HepG2 (cell line): ENCODE data around the gene RAET1E. TPM values are rescaled to one million over a fixed set of nuclear protein-coding genes. Genes with fewer than 3 reads are reported as not detected.

Experiments
- AFF4 ChIP-seq: sonication (generic); formaldehyde crosslinking; IDR thresholded peaks from 2 replicates; pipeline ENCODE4 v1.4.0; 2020; ENCODE audit warnings: missing genetic modification reagents
- BRD4 ChIP-seq: sonication (generic); formaldehyde crosslinking; IDR thresholded peaks from 2 replicates; pipeline ENCODE4 v1.4.0; 2020; ENCODE audit warnings: missing genetic modification reagents
- CSRNP1 ChIP-seq: sonication (generic); formaldehyde crosslinking; IDR thresholded peaks from 2 replicates; pipeline ENCODE4 v1.8.1; 2023; ENCODE audit warnings: mild to moderate bottlenecking, missing genetic modification reagents
- GABPA ChIP-seq, 2 experiments: IDR thresholded peaks; 2 replicates each; pipeline ENCODE4 v1.6.1; 2011 to 2016; ENCODE audit warnings: low read depth in 2 of 2, low read length in 1 of 2, missing biosample characterization in 1 of 2, missing genetic modification characterization in 1 of 2
- SOX13 ChIP-seq, 3 experiments: fragments of 450-650 bp in 1 of 3; sonication (generic) in 1 of 3; formaldehyde crosslinking in 1 of 3; IDR thresholded peaks in 2 of 3; conservative IDR thresholded peaks in 1 of 3; 2 replicates each; pipeline versions ENCODE4 v1.5.0 to v1.6.1; 2016 to 2020; ENCODE audit warnings: antibody characterized with exemption in 1 of 3, mild to moderate bottlenecking in 1 of 3, missing compliant biosample characterization in 1 of 3, missing genetic modification reagents in 1 of 3, moderate library complexity in 1 of 3
- ZNF737 ChIP-seq: sonication (generic); formaldehyde crosslinking; IDR thresholded peaks from 2 replicates; pipeline ENCODE4 v1.5.0; 2020; ENCODE audit warnings: missing genetic modification reagents, mild to moderate bottlenecking, borderline replicate concordance
- polyA plus RNA-seq, 8 experiments: library from polyadenylated mRNA; depleted of rRNA in 3 of 8; stranded (reverse) in 7 of 8; unstranded in 1 of 8; fragments of >200 nt; fragmentation: Illumina TruSeq in 4 of 8; extraction: Trizol in 4 of 8; gene quantifications; 2 replicates each; pipeline versions ENCODE4 v1.2.1 to v1.2.3, GENCODE V29; 2011 to 2016; ENCODE audit warnings: low read depth in 4 of 8, missing spikeins in 1 of 8, mixed read lengths in 1 of 8; ENCODE audit not compliant: insufficient read depth in 1 of 8
- total RNA-seq, 5 experiments: library from RNA; depleted of rRNA; stranded (reverse); fragments of >200 nt; fragmentation: Illumina TruSeq; extraction: Trizol; gene quantifications; 2 replicates each; pipeline ENCODE4 v1.2.3, GENCODE V29; 2016; ENCODE audit warnings: low read depth in 1 of 5

RAET1E gene
- total and polyA plus RNA-seq, 2 of the 13 experiments (the other 11 are each of a cell fraction or from before 2014, with no cell fraction given): not detected

GRCh38 chr6:149917679-149918078 lies 19.8 kb upstream of the RAET1E start (continued):
- TF ChIP-seq AFF4 (CRISPR knock-in tag) (no peak), SOX13 (IDR thresholded peaks at IDR 0.05) (no peak), SOX13 (CRISPR knock-in tag; conservative IDR thresholded peaks at IDR 0.05 in 1 of 2, IDR thresholded peaks at IDR 0.05 in 1 of 2) (no peak), GABPA (IDR thresholded peaks at IDR 0.05; ENCODE audit: low read depth, low read length) (no peak), GABPA (CRISPR knock-in tag; IDR thresholded peaks at IDR 0.05; ENCODE audit: low read depth) (no peak), ZNF737 (CRISPR knock-in tag) (no peak), BRD4 (CRISPR knock-in tag) (no peak), CSRNP1 (CRISPR knock-in tag) (no peak)
